Islet of Langerhans (tissue), 1 donor: Measurements from ENCODE around the gene MGMT.

Experiments
- FAIRE-seq: peaks from one replicate; lab custom pipeline; 2011; peaks lifted over from hg19 to GRCh38; lab: Jason Lieb, UNC

The MGMT gene

DNA sequence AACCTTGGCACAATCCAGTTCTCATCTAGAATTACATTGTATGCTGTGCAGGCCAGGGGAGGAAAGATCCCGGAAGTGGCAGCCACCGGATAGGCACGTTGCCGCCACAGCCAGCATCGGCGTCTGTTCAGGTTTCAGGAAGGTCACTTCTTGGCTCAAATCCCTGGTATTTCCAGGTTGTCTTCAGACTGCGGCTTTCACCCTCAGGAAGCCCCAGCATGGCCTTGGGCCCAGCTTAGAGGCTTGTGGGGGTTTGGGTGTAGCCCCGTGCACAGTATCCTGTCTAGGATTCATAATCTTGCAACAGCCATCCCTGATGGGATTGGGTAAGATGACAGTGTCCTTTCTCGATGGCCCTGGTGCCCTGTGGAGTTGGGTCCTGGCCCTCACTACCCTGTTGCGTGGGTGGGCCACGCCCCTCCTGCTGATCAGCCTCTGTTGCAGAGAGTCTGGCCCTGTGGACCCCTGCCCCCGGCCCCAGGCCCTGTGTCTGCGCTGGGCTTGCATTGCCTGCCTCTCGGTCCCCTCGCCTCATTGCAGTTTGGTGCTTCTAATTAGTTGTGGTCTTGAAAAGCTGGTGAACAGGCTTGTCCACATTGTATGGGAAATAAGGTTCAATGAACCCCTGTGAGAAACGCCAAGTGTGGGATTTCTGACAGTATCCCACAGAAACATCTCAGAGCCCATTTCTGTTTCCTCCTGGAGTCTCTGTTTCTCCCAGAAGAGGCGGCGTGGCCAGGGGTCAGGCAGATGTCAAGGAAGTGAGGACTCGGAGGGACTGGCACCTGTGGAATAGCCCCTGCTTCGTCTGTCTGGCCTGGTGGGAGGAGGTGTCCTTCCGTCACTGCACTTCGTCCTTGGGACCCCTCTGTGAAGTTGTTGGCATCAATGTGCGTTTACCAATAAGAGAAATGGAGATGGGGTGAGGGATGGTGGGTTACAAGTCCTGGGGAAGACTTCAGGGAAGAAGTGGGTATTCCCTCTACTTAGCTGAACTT lies 77.5 kb downstream of the MGMT start:
- no peak for FAIRE-seq

DNA sequence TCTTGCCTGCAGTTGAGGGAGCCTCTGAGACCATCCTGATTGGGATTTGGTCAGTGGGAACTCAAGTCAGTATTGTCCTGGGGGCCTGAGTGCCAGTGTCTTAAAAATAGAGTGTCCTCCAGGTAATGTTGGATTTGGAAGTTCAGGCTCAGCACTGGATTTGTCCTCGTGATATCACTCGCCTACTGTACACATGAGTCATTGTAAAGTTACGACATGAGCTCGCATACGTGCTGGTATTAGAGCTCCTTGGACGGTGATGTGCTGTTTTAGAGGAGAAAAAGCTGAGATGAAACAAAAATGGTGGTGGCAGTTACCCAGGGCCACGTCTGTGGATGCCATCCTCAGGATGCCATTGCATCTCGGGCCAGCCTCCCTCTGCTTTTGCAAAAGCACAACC lies 78.2 kb downstream of the MGMT start:
- no peak for FAIRE-seq

DNA sequence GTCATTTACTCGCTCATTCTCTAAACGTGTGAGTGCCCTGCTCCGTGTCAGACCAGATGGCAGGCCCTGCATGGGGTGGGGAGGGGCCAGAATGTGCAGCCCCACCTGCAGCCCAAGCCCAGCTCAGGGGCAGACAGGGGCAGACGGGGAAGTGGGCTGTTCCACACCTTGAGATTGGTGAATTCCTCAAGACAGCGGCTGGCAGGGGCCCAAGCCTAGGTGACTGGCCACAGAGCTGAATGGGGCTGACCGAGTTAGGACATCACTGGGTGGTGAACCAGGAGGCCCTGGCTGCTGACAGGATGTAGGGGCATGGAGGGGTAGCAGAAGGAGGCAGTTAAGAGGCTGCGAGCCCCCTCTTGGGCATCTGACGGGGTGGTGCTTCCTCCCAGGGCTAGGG lies 79.1 kb downstream of the MGMT start:
- no peak for FAIRE-seq

DNA sequence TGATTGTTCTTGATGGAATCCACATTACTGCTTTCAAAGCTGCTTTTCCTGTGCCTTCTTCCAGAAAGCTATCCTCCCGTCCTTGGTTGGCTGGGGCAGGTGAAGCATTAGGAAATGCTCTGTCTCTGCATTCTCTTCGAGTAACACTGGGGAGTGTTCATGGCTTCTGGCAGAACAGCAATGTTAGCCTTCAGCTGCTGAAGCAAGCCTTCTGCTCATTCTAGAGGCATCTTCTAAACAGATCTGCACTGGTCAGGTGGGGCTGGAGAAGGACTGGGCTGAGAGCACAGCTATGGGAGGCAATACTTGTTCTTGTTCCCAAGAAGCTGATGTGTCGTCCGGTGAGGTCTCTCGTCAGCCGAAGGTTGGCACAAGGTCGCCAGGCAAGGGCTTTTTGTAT lies 80.6 kb downstream of the MGMT start:
- no peak for FAIRE-seq

DNA sequence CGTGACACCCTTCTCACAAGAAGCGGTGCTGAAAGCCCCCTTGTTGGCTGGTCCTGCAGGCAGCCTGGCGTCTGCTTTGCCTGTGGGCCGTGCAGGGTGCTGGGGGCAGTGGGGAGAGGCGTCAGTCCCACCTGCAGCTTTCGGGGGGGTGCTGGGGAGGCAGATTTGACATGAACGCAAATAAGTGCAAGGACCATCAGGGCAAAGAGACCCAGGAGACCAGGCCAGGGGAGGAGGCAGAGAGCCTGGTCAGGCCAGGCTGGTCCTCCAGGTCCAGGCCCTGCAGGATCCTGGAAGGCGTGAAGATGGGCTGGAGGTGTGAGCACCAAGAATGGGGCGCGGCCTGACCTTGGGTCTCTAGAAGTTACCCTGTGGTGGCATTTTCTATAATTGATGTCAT lies 81.6 kb downstream of the MGMT start:
- no peak for FAIRE-seq

DNA sequence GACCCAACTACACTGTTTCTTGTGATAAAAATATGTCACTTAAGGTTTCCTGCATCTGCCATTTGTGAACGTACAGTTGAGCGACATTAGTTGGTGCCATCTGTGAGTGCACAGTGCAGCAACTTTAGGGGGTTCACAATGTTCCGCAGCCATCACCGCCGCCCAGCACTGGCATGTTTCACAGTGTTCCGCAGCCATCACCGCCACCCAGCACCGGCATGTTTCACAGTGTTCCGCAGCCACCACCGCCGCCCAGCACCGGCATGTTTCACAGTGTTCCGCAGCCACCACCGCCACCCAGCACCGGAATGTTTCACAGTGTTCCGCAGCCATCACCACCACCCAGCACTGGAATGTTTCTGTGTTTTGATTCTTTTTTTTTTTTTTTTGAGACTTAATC lies 83.0 kb downstream of the MGMT start:
- FAIRE-seq = no peak

DNA sequence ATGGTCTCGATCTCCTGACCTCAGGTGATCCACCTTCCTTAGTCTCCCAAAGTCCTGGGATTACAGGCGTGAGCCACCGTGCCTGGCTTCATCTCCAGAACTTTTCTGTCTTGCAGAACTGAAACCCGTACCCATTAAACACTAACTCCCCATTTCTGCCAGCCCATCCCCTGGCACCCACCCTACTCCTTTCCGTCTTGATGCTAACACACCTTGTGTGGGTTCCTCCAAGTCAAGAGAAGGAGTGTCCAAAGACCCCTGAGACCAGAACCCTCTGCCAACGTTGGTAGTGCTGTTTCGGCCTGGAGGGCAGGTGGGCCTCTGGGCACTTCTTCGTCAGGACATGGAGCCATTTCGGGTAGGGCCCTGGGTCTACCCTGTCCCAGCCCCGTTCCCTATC lies 83.6 kb downstream of the MGMT start:
- no peak for FAIRE-seq

DNA sequence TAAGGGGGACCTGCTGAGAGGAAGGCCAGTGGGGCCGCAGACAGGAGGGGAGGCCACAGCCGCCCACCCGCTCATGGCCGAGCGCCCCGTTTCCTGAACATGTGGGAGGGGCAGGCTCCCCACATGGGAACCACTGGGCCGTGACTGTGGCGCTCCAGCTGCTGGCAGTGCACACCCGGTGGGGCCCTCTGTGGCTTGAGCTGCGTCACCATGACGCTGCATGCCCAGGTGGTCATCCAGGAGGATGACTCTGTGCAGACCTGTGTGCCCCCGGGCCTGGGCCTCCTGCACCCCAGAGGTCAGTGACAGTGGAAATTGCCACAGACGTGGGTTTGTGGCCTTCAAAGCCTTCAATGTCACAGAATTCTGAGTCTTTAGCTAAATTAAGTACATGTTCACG lies 85.1 kb downstream of the MGMT start:
- FAIRE-seq = no peak

DNA sequence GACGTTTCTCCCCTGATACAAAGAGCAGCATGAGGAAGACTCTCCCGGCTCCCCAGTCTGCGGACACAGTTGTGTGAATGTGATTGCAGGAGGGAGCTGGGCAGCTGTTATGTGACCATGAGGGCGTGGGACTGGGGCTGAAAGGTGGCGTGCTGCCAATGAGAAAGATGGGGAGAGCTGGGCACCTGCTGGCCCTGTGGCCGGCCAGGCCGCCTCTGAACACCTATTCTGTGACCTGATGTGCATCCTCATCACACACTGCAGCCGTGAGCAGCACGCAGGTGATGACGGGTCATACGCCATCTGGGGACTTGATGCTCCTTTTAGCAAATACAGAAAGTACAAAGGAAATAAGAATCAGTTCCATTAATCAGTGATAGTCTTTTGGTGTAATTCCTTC lies 86.9 kb downstream of the MGMT start:
- FAIRE-seq = no peak

DNA sequence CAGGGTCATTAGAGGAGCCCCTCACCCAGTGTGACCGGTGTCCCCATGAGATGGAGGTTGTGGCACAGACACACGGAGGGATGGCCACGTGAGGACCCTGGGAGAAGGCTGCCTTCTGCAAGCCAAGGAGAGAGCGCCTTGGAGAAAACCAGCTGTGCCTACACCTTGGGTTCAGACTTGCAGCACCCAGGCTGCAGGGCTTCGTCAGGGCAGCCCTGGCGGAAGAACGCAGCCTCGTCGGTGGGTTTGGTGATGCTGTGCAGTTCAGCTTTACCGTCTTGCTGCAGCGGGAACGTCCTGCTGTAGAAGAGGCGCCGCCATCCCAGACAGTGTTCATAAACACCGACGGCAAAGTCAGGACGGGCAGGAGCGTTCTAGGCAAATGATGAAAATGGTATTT lies 89.3 kb downstream of the MGMT start:
- no peak for FAIRE-seq

DNA sequence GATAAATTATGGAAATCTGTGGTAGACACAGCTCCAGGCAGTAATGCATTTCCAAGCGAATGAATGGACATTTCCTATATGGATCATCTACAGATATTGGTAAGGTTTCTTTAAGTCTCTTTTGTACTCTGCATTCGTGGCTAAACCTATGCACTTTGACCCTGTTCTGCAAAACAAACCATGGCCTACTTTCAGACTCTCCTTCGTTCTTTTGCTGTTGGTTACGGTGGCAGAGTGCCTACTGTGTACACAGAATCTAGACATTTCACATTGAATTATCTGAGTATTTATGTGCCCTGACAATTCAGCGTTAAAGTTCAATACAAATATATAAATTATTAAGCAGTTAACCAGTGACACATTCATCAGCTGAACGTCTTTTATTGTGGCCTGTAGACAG lies 93.3 kb downstream of the MGMT start:
- no peak for FAIRE-seq

DNA sequence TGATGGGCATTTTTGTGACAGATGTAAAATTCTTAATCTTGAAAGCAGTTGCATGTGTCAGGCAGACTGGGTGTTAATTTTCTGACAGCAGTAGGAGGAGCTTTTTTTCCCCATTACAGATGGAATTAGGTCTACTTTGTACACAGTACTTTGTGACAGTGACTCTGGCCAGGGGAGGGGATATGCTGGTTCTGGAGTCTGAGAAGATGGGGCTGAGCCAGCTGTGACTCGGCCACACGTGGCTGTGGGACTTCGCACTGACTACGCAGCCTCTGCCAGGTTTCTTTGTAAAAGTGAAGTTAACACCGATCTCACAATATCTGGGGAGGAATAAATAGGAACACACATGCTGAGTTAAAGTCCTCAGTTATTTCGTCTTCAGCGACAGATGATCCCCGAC lies 95.4 kb downstream of the MGMT start:
- FAIRE-seq = no peak

DNA sequence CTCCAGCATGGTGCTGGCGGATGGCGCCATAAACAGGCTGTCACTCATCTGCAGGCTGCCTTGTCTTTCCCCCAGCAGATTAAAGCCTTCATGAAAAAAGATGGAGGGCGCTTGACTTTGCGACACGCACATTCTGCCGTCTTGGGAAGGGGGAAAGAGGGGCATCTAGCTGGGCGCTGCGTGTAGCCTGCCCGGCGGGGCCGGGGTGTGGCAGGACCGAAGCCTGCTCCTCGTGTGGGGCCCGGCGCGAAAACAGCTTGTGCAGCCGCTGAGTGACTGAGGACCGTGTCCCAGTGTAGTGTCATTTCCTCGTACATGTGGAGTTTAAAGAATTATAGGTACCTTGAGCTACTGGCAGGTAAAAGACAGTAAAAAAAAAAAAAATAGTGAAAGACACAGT lies 97.9 kb downstream of the MGMT start:
- FAIRE-seq = no peak

DNA sequence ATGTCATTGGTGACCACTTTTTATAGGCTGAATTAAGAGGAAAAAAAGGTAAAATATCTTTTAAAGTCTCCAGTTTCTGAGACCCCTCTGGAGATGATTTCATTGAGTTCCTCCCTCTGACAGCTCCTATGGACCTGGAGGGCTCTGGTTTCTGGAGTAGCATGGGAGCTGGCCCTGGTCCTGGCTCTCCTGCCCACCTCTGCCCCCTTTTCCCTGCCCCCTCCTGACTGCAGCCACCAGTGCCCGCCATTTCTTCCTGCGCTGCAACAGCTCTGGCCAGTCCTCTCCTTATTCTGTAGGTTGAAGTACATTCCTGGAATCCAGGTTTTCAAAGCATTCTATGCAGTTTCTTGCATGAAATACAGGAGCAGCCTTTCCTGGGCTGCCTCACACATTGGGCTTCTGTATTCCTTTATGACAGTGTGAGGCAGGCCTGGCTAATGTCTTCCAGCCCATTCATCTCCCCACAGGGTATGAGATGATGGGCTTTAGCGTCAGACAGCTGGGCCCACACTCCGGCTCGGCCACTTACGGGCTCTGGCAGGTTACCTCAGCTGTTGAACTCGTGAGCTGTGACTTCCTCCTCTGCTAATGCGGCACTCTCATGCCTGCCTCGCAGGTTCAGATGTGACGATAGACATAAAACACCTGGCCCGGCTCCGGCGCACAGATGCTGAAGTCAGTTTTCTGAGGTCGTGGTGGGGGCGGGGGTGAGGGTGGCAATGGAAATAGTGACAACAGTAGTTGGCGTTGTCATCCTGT lies 101.7 kb downstream of the MGMT start:
- no peak for FAIRE-seq

DNA sequence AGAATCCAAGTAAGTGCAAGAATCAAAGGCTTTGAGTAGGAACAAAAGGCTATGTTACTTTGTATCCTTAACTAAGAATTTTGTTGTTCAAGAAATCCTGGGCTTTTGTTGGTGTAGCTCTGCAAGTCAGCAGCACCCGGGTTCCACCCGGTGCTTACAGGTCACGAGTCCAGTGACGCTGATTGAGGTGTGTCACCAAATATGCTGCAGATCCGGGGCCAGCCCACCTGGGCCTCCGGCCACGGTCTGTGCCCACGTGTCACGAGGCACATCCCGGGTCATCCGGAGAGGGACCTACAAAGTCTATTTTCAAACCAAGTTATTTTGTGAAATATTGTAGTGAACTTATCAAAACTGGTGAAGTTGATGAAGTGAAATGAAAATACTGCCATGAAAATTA lies 103.1 kb downstream of the MGMT start:
- no peak for FAIRE-seq

DNA sequence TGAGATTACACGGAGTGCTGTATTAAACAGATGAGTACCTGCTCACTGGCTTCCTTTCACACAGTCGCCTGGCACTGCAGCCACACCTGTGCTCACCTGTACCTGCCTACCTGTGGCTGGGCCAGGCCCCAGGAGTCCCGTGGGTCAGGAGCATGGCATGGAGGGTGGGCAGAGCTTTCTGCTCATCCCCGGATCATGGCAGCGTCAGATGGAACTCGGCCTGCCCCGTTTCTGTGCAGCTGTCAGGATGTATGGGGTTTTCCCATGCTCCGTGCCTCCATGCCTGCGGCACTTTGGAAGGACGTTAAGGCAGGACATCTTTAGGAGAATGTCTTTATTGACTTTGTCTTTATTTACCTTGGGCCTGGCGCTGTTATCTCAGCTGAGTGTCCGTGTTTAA lies 112.2 kb downstream of the MGMT start:
- no peak for FAIRE-seq

DNA sequence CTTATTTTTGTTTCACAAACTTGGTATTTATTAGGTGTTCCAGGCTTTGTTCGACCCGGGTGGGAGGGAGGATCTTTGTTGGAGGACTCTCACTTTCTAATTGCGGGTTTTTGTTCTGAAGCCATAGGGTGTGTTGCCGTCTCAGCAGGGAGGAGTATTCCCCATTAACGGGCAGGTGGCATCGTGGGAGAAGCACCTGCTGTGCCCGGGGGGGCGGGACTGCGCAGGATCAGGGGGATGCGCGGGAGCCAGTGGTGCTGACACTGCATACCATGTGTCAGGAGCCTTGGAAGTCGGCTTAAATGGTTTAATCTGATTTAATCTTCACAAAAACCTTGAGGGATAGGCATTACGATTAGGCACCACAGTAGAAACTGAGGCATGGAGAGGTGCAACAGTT lies 113.0 kb downstream of the MGMT start:
- FAIRE-seq = no peak

DNA sequence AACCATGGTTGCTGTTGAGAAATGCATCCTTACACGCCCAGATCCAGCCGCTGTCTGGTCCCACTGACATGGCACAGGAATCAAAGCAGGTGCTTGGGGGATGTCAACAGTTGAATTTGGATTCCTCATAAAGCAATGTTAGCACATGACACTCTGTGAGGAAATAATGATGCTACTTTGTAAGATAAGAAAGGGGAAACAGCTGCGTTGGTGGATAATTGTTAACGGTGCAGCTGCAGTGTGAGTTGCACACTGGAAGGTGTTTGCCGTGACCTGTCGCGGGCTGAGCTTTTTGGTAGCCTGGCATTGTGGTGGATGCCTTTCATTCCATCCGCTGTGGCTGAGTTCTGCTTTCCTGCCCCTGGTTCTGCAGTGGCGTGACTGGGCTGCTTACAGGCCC lies 113.9 kb downstream of the MGMT start:
- FAIRE-seq = no peak

DNA sequence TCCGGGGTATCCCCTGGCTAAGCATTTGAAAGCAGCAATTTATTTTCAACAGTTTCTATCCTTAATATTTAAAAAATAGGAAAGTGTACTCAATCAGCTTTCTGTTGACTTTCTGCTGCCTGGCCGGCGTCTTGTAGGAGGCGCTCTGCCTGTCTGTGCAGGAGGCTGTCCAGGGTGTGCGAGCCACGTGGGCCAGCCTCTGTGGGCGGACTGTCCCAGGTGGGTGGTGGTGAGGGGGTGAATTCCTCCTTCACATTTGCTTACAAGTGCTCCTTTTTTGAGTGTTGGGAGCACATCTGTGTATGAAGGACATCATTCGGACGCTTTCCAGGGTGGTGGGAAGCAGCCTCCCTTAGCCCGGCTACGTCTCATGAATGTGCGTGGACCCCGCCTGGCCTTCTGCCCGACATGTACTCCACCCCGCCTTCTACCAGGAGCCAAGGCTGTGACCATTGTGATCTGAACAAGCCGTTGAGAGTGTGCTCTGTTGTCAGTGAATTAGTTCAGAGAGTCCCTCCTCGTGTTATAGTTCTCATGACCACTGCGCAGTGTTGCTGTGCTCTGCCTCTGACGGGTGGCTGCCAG lies 114.9 kb downstream of the MGMT start:
- no peak for FAIRE-seq

DNA sequence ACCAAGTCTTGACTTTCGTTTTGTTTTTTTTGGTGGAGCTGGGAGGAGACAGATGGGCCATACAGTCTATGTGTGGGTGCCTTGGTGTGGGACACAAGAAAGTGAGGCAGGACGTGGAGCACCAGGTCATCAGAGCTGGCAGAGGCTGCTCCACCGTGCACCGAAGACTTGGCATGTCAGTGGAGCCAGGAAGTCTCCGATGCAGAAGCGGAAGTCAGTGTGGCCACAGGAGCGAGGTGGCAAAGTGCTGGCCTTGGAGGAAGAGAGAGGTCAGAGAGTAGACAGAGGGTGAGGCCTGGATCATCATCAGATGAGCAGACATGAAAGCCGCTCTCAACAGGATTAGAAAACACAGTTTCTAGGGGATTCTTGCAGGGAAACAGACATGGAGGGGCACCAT lies 116.8 kb downstream of the MGMT start:
- no peak for FAIRE-seq

DNA sequence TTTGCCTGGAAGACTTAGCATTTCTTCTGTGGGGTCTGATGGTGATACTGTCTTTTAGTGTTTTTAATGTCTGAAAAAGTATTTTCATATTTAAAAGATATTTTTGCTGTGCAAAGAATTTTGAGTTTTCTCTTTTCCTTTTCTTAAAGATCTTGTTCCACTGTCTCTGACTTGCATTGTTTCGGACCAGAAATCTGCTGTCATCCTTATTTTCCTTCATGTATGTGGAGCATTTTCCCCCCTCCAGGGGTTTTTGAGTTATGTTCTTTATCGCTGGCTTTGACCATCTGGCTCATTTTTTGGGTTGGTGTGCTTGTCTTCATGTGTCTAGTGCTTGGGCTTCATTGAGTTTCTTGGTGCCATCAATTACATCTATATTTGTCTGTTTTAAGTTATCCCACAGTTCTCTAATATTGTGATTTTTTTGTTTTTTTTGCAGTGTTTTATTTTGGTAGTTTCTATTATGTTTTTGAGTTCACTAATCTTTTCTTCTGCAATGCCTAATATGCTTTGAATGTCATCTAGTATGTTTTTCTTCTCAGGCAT lies 119.9 kb downstream of the MGMT start:
- FAIRE-seq = no peak

DNA sequence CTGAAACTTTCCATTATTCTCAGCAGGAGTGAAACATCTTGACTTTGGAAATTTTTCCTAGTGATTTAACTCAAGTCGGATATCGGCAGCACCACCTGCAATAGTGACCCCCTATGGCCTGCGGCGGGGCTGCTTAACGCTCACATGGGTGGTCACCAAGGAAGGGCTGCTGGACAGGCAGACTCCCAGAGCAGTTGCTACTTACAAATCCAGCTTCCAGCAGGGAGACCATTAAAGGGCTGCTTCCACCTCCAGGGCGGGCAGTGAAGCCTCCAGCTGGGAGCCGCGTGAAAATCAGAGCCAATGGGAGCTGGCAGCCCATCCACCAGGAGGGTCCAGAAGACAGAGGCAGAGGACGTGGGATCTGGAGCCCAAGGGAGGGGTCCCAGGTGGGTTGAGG lies 122.5 kb downstream of the MGMT start:
- no peak for FAIRE-seq

DNA sequence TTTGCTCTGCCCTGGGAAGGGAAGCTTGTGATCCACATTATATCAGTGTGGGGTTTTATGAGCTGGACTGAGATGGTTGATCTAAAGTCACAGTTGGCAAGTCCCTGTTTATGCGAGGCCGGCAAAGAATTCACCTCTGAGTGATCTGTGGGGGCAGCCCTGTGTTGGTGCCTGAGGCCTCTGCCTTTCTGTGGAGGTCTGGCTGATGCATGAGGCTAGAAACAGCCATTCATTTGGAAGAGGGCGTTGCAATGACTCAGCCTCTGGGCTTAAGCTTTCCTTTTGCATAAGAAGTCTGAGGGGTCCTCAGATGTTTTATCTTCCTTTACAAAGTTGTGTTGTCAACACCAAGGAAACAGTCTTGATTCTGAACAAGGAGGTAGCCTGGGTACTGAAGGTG lies 126.9 kb downstream of the MGMT start:
- FAIRE-seq = no peak
